ENCODE data around the gene PSD4. TPM values are rescaled to one million over a fixed set of nuclear protein-coding genes. Genes with fewer than 3 reads are reported as not detected.

PSD4 gene
- total RNA-seq, 1 donor from 2014 or later = 6.5 TPM

Other genes starting within 250 kb of the PSD4 start
- not detected for gene IL36G, start 196.0 kb upstream of the PSD4 start, total RNA-seq (ENCODE audit: insufficient read depth, low replicate concordance)
- gene IL36A, start 168.5 kb upstream of the PSD4 start, total RNA-seq (ENCODE audit: insufficient read depth, low replicate concordance) = not detected
- gene IL36B, start 121.1 kb upstream of the PSD4 start, total RNA-seq (ENCODE audit: insufficient read depth, low replicate concordance) = 2.4 TPM
- 6.0 TPM for gene IL36RN, start 114.8 kb upstream of the PSD4 start, total RNA-seq (ENCODE audit: insufficient read depth, low replicate concordance)
- gene IL1F10, start 106.0 kb upstream of the PSD4 start, total RNA-seq (ENCODE audit: insufficient read depth, low replicate concordance) = 0.72 TPM
- 1.2 TPM for gene IL1RN, start 46.4 kb upstream of the PSD4 start, total RNA-seq (ENCODE audit: insufficient read depth, low replicate concordance)
- 0.24 TPM for gene PAX8, start 105.0 kb downstream of the PSD4 start, total RNA-seq (ENCODE audit: insufficient read depth, low replicate concordance)